ENCODE results near the gene ZNF282.
A peak's percentile ranks its signal among the peaks of the same experiment; 100 is the strongest.

The ZNF282 gene

GRCh38 chr7:149191851-149192250, 3.5 kb upstream of the ZNF282 start:
- DNase-seq = no peak

DNA sequence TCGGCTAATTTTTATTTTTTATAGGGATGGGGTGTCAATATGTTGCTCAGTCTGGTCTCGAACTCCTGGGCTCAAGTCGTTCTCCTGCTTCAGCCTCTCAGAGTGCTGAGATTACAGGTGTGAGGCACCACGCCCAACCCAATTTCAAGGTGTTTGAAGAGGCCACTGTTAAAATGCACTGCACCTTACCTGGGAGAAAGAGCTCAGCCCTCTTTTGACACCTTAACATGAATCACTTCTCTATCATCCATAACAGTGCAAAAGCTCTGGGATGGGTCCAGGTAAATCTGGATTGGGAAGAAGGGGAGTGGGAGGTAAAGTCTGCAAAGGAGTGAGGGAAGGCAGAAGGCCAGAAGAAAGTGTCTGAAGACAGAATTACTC, 557 bp upstream of the ZNF282 start:
- DNase-seq = no peak

GRCh38 chr7:149196151-149196704, 882 bp downstream of the ZNF282 start:
- peak in 6 of 56 donors; percentile 2 to 40 (median 8) for DNase-seq

- DNase-seq = no peak
Measured at GRCh38 chr7:149196705-149197171, 1.4 kb downstream of the ZNF282 start.

DNA sequence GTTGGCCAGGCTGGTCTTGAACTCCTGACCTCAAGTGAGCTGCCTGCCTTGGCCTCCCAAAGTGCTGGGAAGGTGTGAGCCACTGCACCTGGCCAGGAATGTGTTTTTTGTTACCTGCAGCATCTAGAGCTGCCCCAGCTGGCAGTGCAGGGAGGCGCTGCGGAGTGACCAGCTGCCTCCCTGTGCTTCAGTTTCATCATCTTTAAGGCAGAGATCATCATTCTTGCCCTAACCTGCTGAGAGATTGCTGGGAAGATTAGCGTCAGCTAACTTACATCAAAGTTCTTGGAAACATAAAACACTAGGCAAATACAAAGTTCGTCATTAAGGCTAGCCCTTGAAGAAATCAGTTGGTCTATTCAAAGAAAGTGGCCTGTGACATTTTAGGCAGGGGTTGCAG, 2.3 kb downstream of the ZNF282 start:
- no peak for DNase-seq

DNA sequence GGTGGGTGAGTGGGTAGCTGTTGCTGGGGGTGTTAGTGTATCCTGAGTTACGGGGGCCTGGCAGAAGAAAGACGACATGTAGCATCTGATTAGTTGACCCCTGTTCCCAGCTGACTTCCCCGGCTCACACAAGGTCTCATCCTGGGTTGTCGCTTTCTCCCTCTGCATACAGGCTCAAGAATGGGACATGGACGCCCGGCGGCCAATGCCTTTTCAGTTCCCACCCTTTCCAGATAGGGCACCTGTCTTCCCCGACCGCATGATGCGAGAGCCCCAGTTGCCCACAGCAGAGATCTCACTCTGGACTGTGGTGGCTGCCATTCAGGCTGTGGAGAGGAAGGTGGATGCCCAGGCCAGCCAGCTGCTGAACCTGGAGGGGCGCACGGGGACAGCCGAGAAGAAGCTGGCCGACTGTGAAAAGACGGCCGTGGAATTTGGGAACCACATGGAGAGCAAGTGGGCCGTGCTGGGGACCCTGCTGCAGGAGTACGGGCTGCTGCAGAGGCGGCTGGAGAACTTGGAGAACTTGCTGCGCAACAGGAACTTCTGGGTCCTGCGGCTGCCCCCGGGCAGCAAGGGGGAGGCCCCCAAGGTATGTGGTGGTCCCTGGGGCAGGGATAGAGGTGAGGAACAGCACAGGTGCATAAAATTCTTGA, 2.9 kb downstream of the ZNF282 start:
- no peak for DNase-seq

GRCh38 chr7:149199234-149199995, 4.1 kb downstream of the ZNF282 start:
- DNase-seq = no peak

DNA sequence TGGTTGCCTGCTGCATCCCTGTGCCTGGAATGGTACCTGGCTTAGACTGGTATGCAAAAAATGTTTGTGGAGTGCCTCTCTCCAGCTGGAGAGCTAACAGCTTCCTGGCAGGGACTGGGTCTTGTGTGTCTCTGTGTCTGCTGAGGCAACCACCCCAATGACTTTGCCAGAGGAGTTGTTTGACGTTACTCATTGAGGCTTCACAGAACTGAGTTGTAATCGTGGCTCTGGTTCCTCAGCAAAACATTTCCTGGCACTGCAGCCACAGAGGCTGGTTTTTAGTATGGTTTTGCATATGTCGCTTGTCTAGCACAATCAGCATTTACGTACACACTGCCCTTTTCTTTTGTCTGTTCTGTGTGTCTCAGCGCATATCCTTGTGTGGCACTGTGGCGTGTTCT, 7.5 kb downstream of the ZNF282 start:
- DNase-seq = no peak

DNA sequence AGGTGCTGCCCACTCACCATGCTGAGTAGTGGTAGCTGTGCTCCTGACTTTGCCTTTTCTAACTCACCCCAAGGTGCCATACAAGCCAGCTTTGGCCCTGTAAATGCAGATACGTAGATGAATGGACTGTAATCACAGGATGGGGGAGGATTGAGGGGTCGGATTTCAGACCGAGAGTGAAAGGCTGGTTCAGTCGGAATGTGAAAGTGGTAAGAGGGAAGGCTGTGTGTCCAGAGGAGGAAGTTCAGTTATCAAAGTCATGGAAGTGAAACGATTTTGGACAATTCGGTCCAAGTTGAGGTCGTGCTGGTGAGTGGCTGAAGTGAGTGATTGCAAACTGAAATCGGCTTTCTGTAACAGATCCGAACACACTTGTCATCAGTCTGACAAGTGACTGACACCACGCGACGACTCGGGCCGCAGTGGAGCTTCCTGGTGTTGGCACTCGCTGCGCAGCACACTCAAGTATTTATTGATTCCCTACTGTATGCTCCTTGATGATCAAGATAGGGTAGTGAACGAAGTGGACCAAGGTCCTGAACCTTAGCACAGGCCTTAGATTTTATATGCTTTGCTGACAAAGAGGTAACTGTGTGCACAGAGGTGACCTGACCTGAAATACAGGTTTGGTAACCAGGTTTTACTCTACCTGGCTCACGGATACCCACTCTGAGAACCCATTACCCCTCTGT, 10.5 kb downstream of the ZNF282 start:
- DNase-seq = no peak

GRCh38 chr7:149207324-149208035, 12.1 kb downstream of the ZNF282 start:
- no peak for DNase-seq

DNA sequence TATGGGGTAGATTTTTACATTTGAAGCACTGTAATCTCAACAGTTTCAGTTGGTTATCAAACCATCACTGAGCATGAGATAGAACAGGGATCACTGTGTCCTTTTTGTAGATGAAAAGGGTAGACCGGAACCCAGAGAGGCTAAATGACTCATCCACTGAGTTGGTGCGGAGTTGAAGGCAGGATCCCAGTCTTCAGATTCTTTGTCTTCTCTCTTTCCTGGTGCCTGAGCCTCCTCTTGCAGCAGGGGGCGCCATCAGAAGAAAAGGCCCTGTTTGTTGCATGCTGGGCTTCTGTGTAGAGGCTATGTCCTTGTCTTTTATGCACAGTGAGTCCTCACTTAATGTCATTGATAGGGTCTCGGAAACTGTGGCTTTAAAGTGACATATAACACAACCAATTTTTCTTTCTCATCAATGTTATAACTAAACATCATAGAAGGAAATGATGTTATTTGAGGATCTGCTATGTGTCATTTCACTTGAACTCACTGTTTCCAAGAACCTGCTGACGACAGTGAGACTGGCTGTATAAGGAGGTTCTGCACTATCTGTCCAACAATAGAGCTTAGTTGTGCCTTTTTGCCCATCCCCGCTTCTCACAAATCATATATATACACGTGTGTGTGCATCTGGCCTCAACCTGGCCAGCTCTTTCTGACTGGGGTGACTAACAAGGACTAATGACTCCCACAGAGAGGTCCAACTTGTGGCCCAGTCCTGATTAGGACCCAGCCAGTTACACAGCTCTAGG, 14.3 kb downstream of the ZNF282 start:
- DNase-seq = peak in 5 of 56 donors; percentile 2 to 13 (median 11)

GRCh38 chr7:149210551-149210950, 15.2 kb downstream of the ZNF282 start:
- DNase-seq = no peak

DNA sequence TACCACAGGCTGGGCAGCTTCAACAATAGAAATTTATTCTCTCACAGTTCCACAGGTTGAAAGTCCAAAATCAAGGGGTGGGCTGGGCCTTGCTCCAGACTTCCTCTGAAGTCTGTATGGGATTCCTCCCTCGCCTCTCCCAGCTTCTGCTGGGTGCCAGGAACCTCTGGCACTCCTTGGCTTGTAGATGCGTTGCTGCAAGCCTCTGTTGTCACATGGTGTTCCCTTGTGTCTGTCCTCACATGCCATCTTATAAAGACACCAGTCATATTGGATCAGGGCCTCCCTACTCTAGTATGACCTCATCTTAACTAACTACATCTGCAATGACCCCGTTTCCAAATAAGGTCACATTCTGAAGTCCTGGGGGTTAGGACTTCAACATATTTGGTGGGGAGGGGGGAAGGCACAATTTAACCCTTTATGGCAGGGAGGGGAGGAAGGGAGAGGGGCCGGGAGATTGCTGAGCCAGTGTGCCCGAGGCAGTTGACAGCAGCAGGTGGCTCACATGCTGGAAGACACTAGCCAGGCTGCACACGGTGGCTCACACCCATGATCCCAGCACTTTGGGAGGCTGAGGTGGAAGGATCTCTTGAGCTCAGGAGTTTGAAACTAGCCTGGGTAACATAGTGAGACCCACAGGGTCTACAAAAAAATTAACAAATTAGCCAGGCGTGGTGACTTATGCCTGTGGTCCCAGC, 18.8 kb downstream of the ZNF282 start:
- no peak for DNase-seq

DNA sequence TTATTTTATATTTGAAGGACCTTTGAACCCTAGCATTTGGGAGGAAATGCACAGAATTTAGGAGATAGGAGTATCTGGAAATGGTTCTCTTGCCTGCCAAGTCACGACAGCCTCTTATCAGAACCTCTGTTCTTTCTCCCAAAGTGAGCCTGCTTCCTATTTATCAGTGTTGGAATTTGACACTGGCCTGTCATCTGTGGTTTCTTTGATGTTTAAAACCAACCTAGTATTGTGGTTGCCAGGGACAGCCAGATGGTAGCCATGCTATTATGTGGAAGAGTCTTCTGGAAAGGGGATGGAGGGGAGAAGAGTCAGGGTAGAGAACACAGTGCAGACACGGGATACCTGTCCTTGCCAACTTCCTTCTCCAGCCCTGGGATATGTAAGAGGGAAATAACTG, 21.1 kb downstream of the ZNF282 start:
- DNase-seq = no peak

- no peak for DNase-seq
Measured at GRCh38 chr7:149217570-149217969, 22.2 kb downstream of the ZNF282 start.

GRCh38 chr7:149218469-149219420, 23.4 kb downstream of the ZNF282 start:
- DNase-seq = no peak

- DNase-seq = no peak
Measured at GRCh38 chr7:149220534-149220933, 25.2 kb downstream of the ZNF282 start.

- DNase-seq = peak in 2 of 56 donors; percentile 4 to 6
Measured at GRCh38 chr7:149223176-149223575, 27.8 kb downstream of the ZNF282 start.

GRCh38 chr7:149223761-149224160, 28.4 kb downstream of the ZNF282 start:
- DNase-seq = no peak
